Cardiac septum (tissue), 1 donor: ENCODE data around the gene SNX9. TPM values are rescaled to one million over a fixed set of nuclear protein-coding genes. Genes with fewer than 3 reads are reported as not detected.

Source experiments
- total RNA-seq: library from RNA; stranded (reverse); fragmentation: NEBNext Ultra II Directional; extraction: Animal tissue kit (Norgen Biotek cat#: 25700); gene quantifications from one replicate; pipeline ENCODE4 v1.2.1, GENCODE V29; 2021
- donor health status: DM: no; HTN: no; CAD: no.

The SNX9 gene
- total RNA-seq, 1 donor from 2014 or later: 34.2 TPM

Other genes with a start within 250 kb of the SNX9 start
- gene SYNJ2, start 158.6 kb downstream of the SNX9 start, total RNA-seq: 24.0 TPM